T-helper 2 cell treated with Interferon-gamma antibody and Interleukin-4, amounts not matched to agents 5 μg/mL and 100 μg/mL, for 36 hours (primary cell): Measurements from ENCODE around the gene PYGL.
A peak's percentile ranks its signal among the peaks of the same experiment; 100 is the strongest.
"Not testable (repeated sequence)": the region's sequence is repeated elsewhere in the genome, so short reads cannot be mapped to it uniquely, and the experiment has no call there.

ENCODE experiments used
- DNase-seq: peaks from one replicate; pipeline ENCODE4 v3.0.0; 2021; ENCODE audit warnings: low spot score
- H3K27ac Mint-ChIP-seq: one replicate; pipeline ENCODE4 v1.8.0; 2021; ENCODE audit warnings: mild to moderate bottlenecking, mixed read lengths
- H3K27me3 Mint-ChIP-seq: one replicate; pipeline ENCODE4 v1.8.0; 2021; ENCODE audit warnings: low read depth, mixed read lengths
- H3K36me3 Mint-ChIP-seq: one replicate; pipeline ENCODE4 v1.8.0; 2021; ENCODE audit warnings: low read depth, mixed read lengths
- H3K4me1 Mint-ChIP-seq: one replicate; pipeline ENCODE4 v1.8.0; 2021; ENCODE audit warnings: low read depth, mixed read lengths
- H3K4me3 Mint-ChIP-seq: one replicate; pipeline ENCODE4 v1.8.0; 2022; ENCODE audit warnings: mild to moderate bottlenecking, moderate library complexity, mixed read lengths
- H3K9me3 Mint-ChIP-seq: one replicate; pipeline ENCODE4 v1.8.0; 2021; ENCODE audit warnings: mixed read lengths

The PYGL gene

DNA sequence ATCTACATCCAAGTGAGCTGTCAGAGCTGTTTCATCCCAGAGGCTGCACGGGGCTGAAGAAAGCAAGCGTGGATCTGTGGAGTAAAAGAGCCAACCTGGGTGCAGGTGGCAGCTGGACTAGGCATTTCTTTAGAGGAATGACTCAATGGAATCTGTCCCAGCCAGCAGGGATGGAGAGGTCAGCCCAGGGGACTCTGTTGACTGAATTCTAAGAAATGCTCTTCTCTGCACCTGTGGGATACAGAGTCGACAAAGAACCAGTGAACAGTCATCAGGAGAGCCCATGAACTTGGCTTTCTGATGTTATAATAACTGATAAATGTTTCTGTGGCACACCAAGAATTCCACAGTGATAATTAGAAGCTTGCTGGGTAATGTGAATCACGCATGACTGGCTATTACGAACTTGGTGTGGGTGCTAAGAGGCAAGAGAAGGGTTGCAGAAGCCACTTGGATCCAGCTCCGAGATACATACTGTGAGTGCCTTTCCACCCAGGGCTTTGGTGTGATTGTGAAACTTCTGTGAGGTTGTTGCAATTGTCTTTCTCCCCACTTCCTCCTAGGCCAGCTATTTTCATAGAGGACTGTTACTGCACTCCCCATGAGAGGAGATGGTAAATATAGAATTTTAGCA, 16.2 kb downstream of the PYGL start:
- Mint-ChIP-seq H3K27ac (no peak overlapping the region), H3K4me1 (peaks cover 2% of the 10 kb centered on the region), H3K36me3 (no peaks in the 10 kb centered on the region), H3K4me3 (no peak overlapping the region), H3K27me3 (peaks cover 8% of the 10 kb centered on the region), H3K9me3 (no peaks in the 10 kb centered on the region)
- no peak for DNase-seq

- Mint-ChIP-seq H3K36me3 (no peaks in the 10 kb centered on the region), H3K27ac (no peak overlapping the region), H3K4me1 (peaks cover 2% of the 10 kb centered on the region), H3K9me3 (no peaks in the 10 kb centered on the region), H3K4me3 (no peak overlapping the region), H3K27me3 (peaks cover 9% of the 10 kb centered on the region)
- no peak for DNase-seq
Observed at GRCh38 chr14:50926851-50927386, 17.4 kb downstream of the PYGL start.

DNA sequence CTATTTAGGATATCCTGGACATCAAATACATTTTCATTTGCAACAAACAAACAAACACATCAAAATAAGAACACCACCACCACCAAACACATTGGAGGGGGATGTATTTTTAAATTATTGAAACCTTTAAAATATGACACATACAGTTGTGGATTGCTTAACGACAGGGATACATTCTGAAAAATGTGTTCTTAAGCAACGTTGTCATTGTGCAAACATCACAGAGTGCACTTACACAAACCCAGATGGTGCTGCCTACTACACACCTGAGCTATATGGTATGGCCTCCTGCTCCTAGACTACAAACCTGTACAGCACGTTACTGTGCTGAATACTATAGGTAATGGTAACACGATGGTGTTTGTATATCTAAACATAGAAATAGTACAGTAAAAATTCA, 19.4 kb downstream of the PYGL start:
- peaks cover 2% of the 10 kb centered on the region for H3K4me1 Mint-ChIP-seq
- H3K4me3 Mint-ChIP-seq = no peak overlapping the region
- no peaks in the 10 kb centered on the region for H3K36me3 Mint-ChIP-seq
- no peak overlapping the region for H3K27ac Mint-ChIP-seq
- H3K9me3 Mint-ChIP-seq = no peaks in the 10 kb centered on the region
- DNase-seq = no peak
- H3K27me3 Mint-ChIP-seq = peaks cover 5% of the 10 kb centered on the region

- H3K4me3 Mint-ChIP-seq = no peak overlapping the region
Observed at GRCh38 chr14:50924236-50924635, 20.0 kb downstream of the PYGL start.

GRCh38 chr14:50922803-50923202, 21.5 kb downstream of the PYGL start:
- Mint-ChIP-seq H3K36me3 (no peaks in the 10 kb centered on the region), H3K27ac (peak overlapping the region; percentile 43), H3K4me1 (peaks cover 2% of the 10 kb centered on the region), H3K9me3 (no peaks in the 10 kb centered on the region), H3K27me3 (peaks cover 3% of the 10 kb centered on the region), H3K4me3 (no peak overlapping the region)
- no peak for DNase-seq

More at GRCh38 chr14:50924236-50924635, 20.0 kb downstream of the PYGL start:
- Mint-ChIP-seq H3K36me3 (no peaks in the 10 kb centered on the region), H3K27ac (no peak overlapping the region), H3K27me3 (peaks cover 3% of the 10 kb centered on the region), H3K4me1 (peaks cover 2% of the 10 kb centered on the region), H3K9me3 (no peaks in the 10 kb centered on the region)
- DNase-seq = no peak

DNA sequence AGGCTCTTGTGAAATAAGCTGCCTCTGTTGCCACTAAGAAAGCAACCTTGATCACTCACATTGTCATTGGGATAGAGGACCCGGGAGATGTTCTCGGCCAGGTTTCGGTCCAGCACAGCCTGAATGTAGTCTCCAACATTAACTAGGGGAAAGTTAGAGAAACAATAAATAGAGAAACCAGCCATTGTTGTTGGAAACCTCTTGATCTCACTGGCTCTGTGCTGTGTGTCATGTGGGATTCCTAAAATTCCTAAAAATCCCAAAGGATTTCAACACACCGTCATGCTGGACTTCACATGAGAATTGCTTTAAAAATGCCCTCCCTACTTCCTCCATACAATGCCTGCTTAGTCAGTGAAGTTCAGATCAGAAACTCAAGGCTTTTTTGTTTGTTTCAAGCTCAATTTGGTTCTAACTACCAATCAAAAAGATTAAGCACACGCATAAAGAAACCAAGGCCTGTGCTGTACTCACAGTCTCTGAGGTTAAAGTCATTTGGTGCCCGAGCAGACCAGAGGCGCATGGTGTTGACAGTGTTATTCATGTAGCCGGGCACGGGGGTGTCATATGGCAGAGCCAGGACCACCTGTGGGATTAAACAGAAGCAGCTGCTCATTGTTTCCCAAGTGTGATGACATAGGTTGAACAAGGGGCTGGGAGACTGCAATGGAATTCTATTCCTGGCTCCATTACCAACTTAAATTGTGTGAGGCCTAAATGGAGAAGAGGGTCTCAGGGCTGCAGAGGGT, 23.6 kb downstream of the PYGL start:
- Mint-ChIP-seq H3K36me3 (no peaks in the 10 kb centered on the region), H3K4me1 (no peaks in the 10 kb centered on the region), H3K9me3 (no peaks in the 10 kb centered on the region), H3K27me3 (peaks cover 3% of the 10 kb centered on the region), H3K4me3 (no peak overlapping the region), H3K27ac (no peak overlapping the region)
- DNase-seq = no peak

- H3K4me3 Mint-ChIP-seq, DNase-seq, H3K9me3 Mint-ChIP-seq, H3K27me3 Mint-ChIP-seq, H3K36me3 Mint-ChIP-seq, H3K27ac Mint-ChIP-seq, H3K4me1 Mint-ChIP-seq: not testable (repeated sequence)
Observed at GRCh38 chr14:50919524-50919923, 24.8 kb downstream of the PYGL start.

GRCh38 chr14:50917449-50917848, 26.8 kb downstream of the PYGL start:
- H3K27ac Mint-ChIP-seq = no peak overlapping the region
- H3K27me3 Mint-ChIP-seq = peaks cover 3% of the 10 kb centered on the region
- no peak overlapping the region for H3K4me3 Mint-ChIP-seq
- no peaks in the 10 kb centered on the region for H3K36me3 Mint-ChIP-seq
- H3K4me1 Mint-ChIP-seq = no peaks in the 10 kb centered on the region
- no peaks in the 10 kb centered on the region for H3K9me3 Mint-ChIP-seq
- DNase-seq = no peak

- Mint-ChIP-seq H3K27me3 (peaks cover 8% of the 10 kb centered on the region), H3K9me3 (no peaks in the 10 kb centered on the region), H3K4me1 (no peaks in the 10 kb centered on the region), H3K4me3 (no peak overlapping the region), H3K27ac (no peak overlapping the region), H3K36me3 (no peaks in the 10 kb centered on the region)
- DNase-seq = no peak
Observed at GRCh38 chr14:50910495-50911420, 33.5 kb downstream of the PYGL start.

DNA sequence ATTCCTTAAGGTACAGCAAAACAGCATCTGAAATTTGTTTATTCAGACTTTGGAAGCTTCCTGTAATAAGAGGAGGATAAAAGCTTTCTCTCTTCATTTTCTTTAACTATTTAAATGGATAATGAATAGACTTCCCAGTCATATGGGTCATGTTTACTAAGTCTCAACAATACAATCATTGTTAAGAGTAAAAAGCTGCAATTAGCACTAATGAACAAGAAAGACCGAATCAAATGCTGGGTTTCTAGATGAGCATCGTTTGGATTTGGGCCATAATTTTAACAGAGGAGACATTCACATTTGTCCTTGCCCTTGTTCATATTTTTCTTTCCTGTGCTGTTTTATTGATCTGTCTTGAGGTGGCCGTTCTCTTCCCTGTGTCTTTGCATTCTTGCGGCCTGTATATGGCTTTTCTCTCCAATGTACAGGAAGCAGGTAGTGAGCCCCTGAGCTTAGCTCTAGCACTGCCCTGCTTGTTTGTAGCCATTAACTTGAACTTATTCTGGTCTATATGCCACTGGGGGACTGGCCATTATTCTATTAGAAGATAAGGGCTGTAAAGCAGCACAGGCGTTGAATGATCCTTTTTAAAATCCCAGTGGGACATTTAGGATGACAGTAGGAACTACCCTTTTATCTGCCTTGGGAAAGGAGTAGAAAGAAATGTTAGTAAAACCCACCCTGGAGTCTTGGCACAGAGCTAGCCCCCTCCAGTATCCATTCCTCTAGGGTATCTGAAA, 37.8 kb downstream of the PYGL start:
- no peaks in the 10 kb centered on the region for H3K9me3 Mint-ChIP-seq
- no peak overlapping the region for H3K4me3 Mint-ChIP-seq
- no peaks in the 10 kb centered on the region for H3K4me1 Mint-ChIP-seq
- peaks cover 13% of the 10 kb centered on the region for H3K27me3 Mint-ChIP-seq
- H3K27ac Mint-ChIP-seq = no peak overlapping the region
- DNase-seq = no peak
- H3K36me3 Mint-ChIP-seq = no peaks in the 10 kb centered on the region

GRCh38 chr14:50904719-50905118, 39.6 kb downstream of the PYGL start:
- H3K27ac Mint-ChIP-seq = no peak overlapping the region
- DNase-seq = no peak
- no peaks in the 10 kb centered on the region for H3K4me1 Mint-ChIP-seq
- no peaks in the 10 kb centered on the region for H3K36me3 Mint-ChIP-seq
- no peaks in the 10 kb centered on the region for H3K9me3 Mint-ChIP-seq
- H3K4me3 Mint-ChIP-seq = no peak overlapping the region
- peaks cover 12% of the 10 kb centered on the region for H3K27me3 Mint-ChIP-seq

DNA sequence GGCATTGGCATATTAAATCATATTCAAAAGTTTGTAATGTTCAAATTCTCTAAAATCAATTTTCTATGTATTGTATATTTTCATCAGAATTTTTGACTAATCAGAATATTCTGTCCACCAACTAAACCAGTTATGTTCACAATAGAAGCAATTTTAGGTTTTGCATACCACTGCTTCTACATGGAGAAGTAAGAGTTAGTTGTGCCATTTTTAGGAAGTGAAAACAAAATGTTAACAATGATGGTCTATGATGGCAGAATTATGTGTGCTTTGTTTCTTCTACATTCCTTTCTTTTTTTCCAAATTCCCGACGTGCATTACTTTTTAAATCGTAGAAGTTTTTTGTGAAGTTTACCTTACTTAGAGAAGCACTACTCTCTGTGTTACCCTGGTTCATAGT, 42.9 kb downstream of the PYGL start:
- Mint-ChIP-seq H3K9me3 (no peaks in the 10 kb centered on the region), H3K27me3 (peaks cover 9% of the 10 kb centered on the region), H3K4me1 (no peaks in the 10 kb centered on the region), H3K4me3 (no peak overlapping the region), H3K36me3 (no peaks in the 10 kb centered on the region), H3K27ac (no peak overlapping the region)
- no peak for DNase-seq

- Mint-ChIP-seq H3K4me1 (no peaks in the 10 kb centered on the region), H3K27me3 (peaks cover 4% of the 10 kb centered on the region), H3K9me3 (no peaks in the 10 kb centered on the region), H3K27ac (no peak overlapping the region), H3K4me3 (no peak overlapping the region), H3K36me3 (no peaks in the 10 kb centered on the region)
- DNase-seq = no peak
Observed at GRCh38 chr14:50897658-50898175, 46.6 kb downstream of the PYGL start.
